WI38 (cell line): ENCODE results near the gene NEFH.
A peak's percentile ranks its signal among the peaks of the same experiment; 100 is the strongest.

Experiments used
- H3K4me3 ChIP-seq: 2 replicates; pipeline ENCODE4 v1.5.1; 2011; ENCODE audit warnings: low read depth, mild to moderate bottlenecking, control low read depth, low read length
- CTCF ChIP-seq: IDR thresholded peaks from 2 replicates; pipeline ENCODE4 v1.5.1; 2012; ENCODE audit warnings: low read depth, mild to moderate bottlenecking, control low read depth, low read length

Gene NEFH

GRCh38 chr22:29464581-29464980 is 15.4 kb upstream of the NEFH start:
- no peak overlapping the region for H3K4me3 ChIP-seq
- TF ChIP-seq CTCF, result no peak

GRCh38 chr22:29469755-29470154 is 10.3 kb upstream of the NEFH start:
- TF ChIP-seq CTCF, result no peak
- no peak overlapping the region for H3K4me3 ChIP-seq

- H3K4me3 ChIP-seq, result no peak overlapping the region
Observed at GRCh38 chr22:29470159-29470855, 9.7 kb upstream of the NEFH start.

DNA sequence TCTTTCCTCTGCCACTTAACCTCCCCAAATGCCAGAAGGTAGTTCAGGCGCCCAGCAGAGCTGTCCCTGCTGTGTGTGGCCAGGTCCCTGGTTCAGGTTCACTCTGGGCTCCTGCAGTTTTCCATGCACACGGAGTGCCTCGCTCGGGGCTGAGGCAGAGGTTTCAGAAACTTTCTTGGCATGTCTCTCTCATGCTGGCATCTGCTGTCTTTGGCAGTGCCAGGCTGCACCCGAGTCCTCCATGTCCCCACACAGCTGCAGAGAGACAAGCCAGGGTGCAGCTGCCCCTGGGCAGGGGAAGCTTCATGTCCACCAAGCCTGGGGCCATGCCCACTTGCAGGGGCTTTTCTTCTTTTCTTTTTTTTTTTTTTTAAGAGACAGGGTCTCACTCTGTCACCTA is 7.0 kb upstream of the NEFH start:
- H3K4me3 ChIP-seq, result no peak overlapping the region
- TF ChIP-seq CTCF, result no peak

More at GRCh38 chr22:29470159-29470855, 9.7 kb upstream of the NEFH start:
- peak; percentile 67 for TF ChIP-seq CTCF

- TF ChIP-seq CTCF, result no peak
Observed at GRCh38 chr22:29475550-29475949, 4.5 kb upstream of the NEFH start.

GRCh38 chr22:29476116-29476515 is 3.9 kb upstream of the NEFH start:
- no peak for TF ChIP-seq CTCF
- no peak overlapping the region for H3K4me3 ChIP-seq

More at GRCh38 chr22:29475550-29475949, 4.5 kb upstream of the NEFH start:
- no peak overlapping the region for H3K4me3 ChIP-seq

- H3K4me3 ChIP-seq, result no peak overlapping the region
- TF ChIP-seq CTCF, result no peak
Observed at GRCh38 chr22:29477723-29478318, 2.2 kb upstream of the NEFH start.
